OCI-LY7 (cell line): ENCODE measurements around the gene KCNH1. TPM values are rescaled to one million over a fixed set of nuclear protein-coding genes. Genes with fewer than 3 reads are reported as not detected.

Source experiments
- BruUV-seq: library from RNA; stranded (reverse); fragments of 400-500 nt; replicated peaks from 2 replicates; lab custom pipeline; 2021; lab: Mats Ljungman, UMichigan
- CTCF ChIA-PET: fragments of 300-600 bp; sonication (Branson Sonifier 250); formaldehyde crosslinking; loops from one replicate; lab custom pipeline; 2022; ENCODE audit warnings: antibody characterized with exemption; ENCODE audit not compliant: unreplicated experiment; lab: Charles Lee
- POLR2A ChIA-PET: fragments of 300-600 bp; sonication (Branson Sonifier 250); formaldehyde crosslinking; loops from one replicate; lab custom pipeline; 2022; ENCODE audit warnings: antibody characterized with exemption; lab: Charles Lee
- DNase-seq: peaks from one replicate; pipeline ENCODE4 v3.0.0-alpha.2; 2015; ENCODE audit warnings: low spot score
- H2AFZ ChIP-seq: fragments of 200-600 bp; sonication (generic), shearing (Covaris generic); 2 replicates; pipeline ENCODE4 v1.6.1; 2014; ENCODE audit warnings: mild to moderate bottlenecking, antibody characterized with exemption, low read length, moderate library complexity
- H3K27ac ChIP-seq: fragments of 200-600 bp; sonication (generic); 2 replicates; pipeline ENCODE4 v1.5.1; 2014; ENCODE audit warnings: mixed run types, low read depth, mild to moderate bottlenecking, moderate library complexity, low read length, inconsistent platforms; ENCODE audit not compliant: poor library complexity, severe bottlenecking
- H3K36me3 ChIP-seq: fragments of 200-600 bp; sonication (generic); 2 replicates; pipeline ENCODE4 v1.6.1; 2014; ENCODE audit warnings: mild to moderate bottlenecking, antibody characterized with exemption, low read length, moderate library complexity, mixed read lengths; ENCODE audit not compliant: insufficient read depth
- H3K4me1 ChIP-seq: fragments of 200-600 bp; sonication (generic); 2 replicates; pipeline ENCODE4 v1.5.1; 2014; ENCODE audit warnings: mild to moderate bottlenecking, low read length; ENCODE audit not compliant: insufficient read depth, poor library complexity, severe bottlenecking
- H3K4me2 ChIP-seq: fragments of 200-600 bp; sonication (generic); 2 replicates; pipeline ENCODE4 v1.6.1; 2014; ENCODE audit warnings: mild to moderate bottlenecking, low read length
- H3K4me3 ChIP-seq: fragments of 200-600 bp; sonication (generic); 2 replicates; pipeline ENCODE4 v1.5.1; 2014; ENCODE audit warnings: mild to moderate bottlenecking, low read depth, low read length; ENCODE audit not compliant: poor library complexity, severe bottlenecking
- H3K79me2 ChIP-seq: fragments of 200-600 bp; sonication (generic); 2 replicates; pipeline ENCODE4 v1.6.1; 2016; ENCODE audit warnings: low read depth, mild to moderate bottlenecking, low read length, moderate library complexity, mixed read lengths; ENCODE audit not compliant: insufficient read depth
- H3K9me2 ChIP-seq: fragments of 200-600 bp; sonication (generic); 2 replicates; pipeline ENCODE4 v1.6.1; 2016; ENCODE audit warnings: mild to moderate bottlenecking, low read length, mixed read lengths; ENCODE audit not compliant: insufficient read depth
- H3K9me3 ChIP-seq: fragments of 200-600 bp; sonication (generic); 2 replicates; pipeline ENCODE4 v1.6.1; 2014; ENCODE audit warnings: mild to moderate bottlenecking, mixed run types, low read length, mixed read lengths
- H4K20me1 ChIP-seq: fragments of 200-600 bp; sonication (generic); 2 replicates; pipeline ENCODE4 v1.6.1; 2014; ENCODE audit warnings: mild to moderate bottlenecking, antibody characterized with exemption, low read length, moderate library complexity, mixed read lengths; ENCODE audit not compliant: insufficient read depth
- CTCF ChIP-seq: fragments of 200-600 bp; sonication (generic); conservative IDR thresholded peaks from 2 replicates; pipeline ENCODE4 v1.5.1; 2014; ENCODE audit warnings: mild to moderate bottlenecking, antibody characterized with exemption, low read length, moderate library complexity, mixed read lengths
- EZH2phosphoT487 ChIP-seq: fragments of 200-600 bp; sonication (generic); IDR thresholded peaks from 2 replicates; pipeline ENCODE4 v1.6.1; 2018; ENCODE audit warnings: low read depth, borderline replicate concordance, mild to moderate bottlenecking, mixed run types, antibody characterized with exemption, low read length, moderate library complexity, mixed read lengths
- intact Hi-C: fragments of 100-400 bp; cut with micrococcal nuclease; formaldehyde crosslinking; loops from one replicate; pipeline ENCODE4 v1.10.0; 2022; ENCODE audit not compliant: unreplicated experiment
- total RNA-seq, 2 experiments: library from RNA; depleted of rRNA in 1 of 2; stranded (reverse); fragments of >200 nt in 1 of 2; shearing (Covaris generic) in 1 of 2; gene quantifications; 2 replicates each; pipeline ENCODE4 v1.2.3, GENCODE V29; 2014 to 2022

KCNH1 gene
- total RNA-seq, 2 experiments from 2014 or later, result not detected

GRCh38 chr1:210989905-210990304 lies 144.0 kb downstream of the KCNH1 start:
- H3K36me3 ChIP-seq, result no peaks in the 10 kb centered on the region

GRCh38 chr1:210981490-210981889 lies 152.5 kb downstream of the KCNH1 start:
- H4K20me1 ChIP-seq, result no peaks in the 10 kb centered on the region
- H3K79me2 ChIP-seq, result no peaks in the 10 kb centered on the region
- intact Hi-C loops, result no loop called here
- ChIA-PET POLR2A (no interaction called here), CTCF (no interaction called here)
- no peaks in the 10 kb centered on the region for H3K4me1 ChIP-seq
- no TSS peak for BruUV-seq
- no peaks in the 10 kb centered on the region for H3K36me3 ChIP-seq
- H3K27ac ChIP-seq, result no peak overlapping the region
- H2AFZ ChIP-seq, result no peak overlapping the region
- H3K9me3 ChIP-seq, result no peaks in the 10 kb centered on the region
- H3K9me2 ChIP-seq, result no peaks in the 10 kb centered on the region
- DNase-seq, result no peak
- no peak for TF ChIP-seq EZH2phosphoT487
- TF ChIP-seq CTCF, result no peak
- no peak overlapping the region for H3K4me3 ChIP-seq
- H3K4me2 ChIP-seq, result no peak overlapping the region

More at GRCh38 chr1:210989905-210990304, 144.0 kb downstream of the KCNH1 start:
- Histone ChIP-seq H3K9me3 (no peaks in the 10 kb centered on the region), H3K9me2 (no peaks in the 10 kb centered on the region), H3K4me2 (no peak overlapping the region), H3K79me2 (no peaks in the 10 kb centered on the region), H2AFZ (no peak overlapping the region), H3K27ac (no peak overlapping the region), H4K20me1 (no peaks in the 10 kb centered on the region), H3K4me3 (no peak overlapping the region), H3K4me1 (no peaks in the 10 kb centered on the region)
- no TSS peak for BruUV-seq
- TF ChIP-seq CTCF, result no peak
- TF ChIP-seq EZH2phosphoT487, result no peak
- ChIA-PET CTCF (no interaction called here), POLR2A (no interaction called here)
- intact Hi-C loops, result no loop called here
- no peak for DNase-seq

GRCh38 chr1:210980082-210980481 lies 153.9 kb downstream of the KCNH1 start:
- H3K79me2 ChIP-seq, result no peaks in the 10 kb centered on the region
- H3K9me2 ChIP-seq, result no peaks in the 10 kb centered on the region
- H2AFZ ChIP-seq, result no peak overlapping the region
- H3K4me2 ChIP-seq, result no peak overlapping the region
- BruUV-seq, result no TSS peak
- no peaks in the 10 kb centered on the region for H3K9me3 ChIP-seq
- DNase-seq, result no peak
- H3K27ac ChIP-seq, result no peak overlapping the region
- H3K4me3 ChIP-seq, result no peak overlapping the region
- H3K36me3 ChIP-seq, result no peaks in the 10 kb centered on the region
- ChIA-PET CTCF (no interaction called here), POLR2A (no interaction called here)
- no peaks in the 10 kb centered on the region for H3K4me1 ChIP-seq
- H4K20me1 ChIP-seq, result no peaks in the 10 kb centered on the region
- intact Hi-C loops, result no loop called here
- TF ChIP-seq EZH2phosphoT487, result no peak
- TF ChIP-seq CTCF, result no peak
